Lower leg skin (tissue), 3 donors: Measurements from ENCODE around the gene KBTBD12.

Source experiments
- POLR2A ChIP-seq, 2 donors: fragments of 450-650 bp; IDR thresholded peaks; one replicate each; pipeline ENCODE4 v1.6.1; 2016 to 2017; ENCODE audit warnings: antibody characterized with exemption in 2 of 2, mild to moderate bottlenecking in 1 of 2, moderate library complexity in 1 of 2
- TF ChIP-seq, protein P1 (sequence below), 3 donors: fragments of 450-650 bp; IDR thresholded peaks; one replicate each; pipeline ENCODE4 v1.5.1; 2016; ENCODE audit warnings: antibody characterized with exemption in 3 of 3, mild to moderate bottlenecking in 3 of 3, moderate library complexity in 2 of 3

DNA sequence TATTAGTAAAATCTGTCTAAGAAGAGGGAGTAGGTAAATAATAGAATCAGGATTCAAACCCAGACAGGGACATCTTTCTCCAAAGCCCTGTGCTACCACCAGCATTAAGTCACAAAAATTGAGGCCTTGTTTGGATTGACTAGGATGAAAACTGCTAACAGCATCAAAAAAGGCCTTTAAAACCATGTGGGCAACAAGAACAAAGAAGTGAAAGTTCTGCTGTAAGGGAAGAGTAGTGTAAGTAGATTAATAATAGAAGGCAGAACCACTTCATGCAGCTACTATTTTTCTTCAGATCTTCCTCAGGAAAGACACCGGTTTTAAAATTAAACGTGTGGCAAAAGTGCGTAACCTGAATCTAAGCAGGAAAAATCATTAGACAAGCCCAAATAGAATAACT, 15.3 kb upstream of the KBTBD12 start:
- TF ChIP-seq POLR2A (IDR thresholded peaks at IDR 0.05) = no peak
- TF ChIP-seq, protein P1, sequence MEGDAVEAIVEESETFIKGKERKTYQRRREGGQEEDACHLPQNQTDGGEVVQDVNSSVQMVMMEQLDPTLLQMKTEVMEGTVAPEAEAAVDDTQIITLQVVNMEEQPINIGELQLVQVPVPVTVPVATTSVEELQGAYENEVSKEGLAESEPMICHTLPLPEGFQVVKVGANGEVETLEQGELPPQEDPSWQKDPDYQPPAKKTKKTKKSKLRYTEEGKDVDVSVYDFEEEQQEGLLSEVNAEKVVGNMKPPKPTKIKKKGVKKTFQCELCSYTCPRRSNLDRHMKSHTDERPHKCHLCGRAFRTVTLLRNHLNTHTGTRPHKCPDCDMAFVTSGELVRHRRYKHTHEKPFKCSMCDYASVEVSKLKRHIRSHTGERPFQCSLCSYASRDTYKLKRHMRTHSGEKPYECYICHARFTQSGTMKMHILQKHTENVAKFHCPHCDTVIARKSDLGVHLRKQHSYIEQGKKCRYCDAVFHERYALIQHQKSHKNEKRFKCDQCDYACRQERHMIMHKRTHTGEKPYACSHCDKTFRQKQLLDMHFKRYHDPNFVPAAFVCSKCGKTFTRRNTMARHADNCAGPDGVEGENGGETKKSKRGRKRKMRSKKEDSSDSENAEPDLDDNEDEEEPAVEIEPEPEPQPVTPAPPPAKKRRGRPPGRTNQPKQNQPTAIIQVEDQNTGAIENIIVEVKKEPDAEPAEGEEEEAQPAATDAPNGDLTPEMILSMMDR (IDR thresholded peaks at IDR 0.05) = no peak
